ENCODE data around the gene ARID1B. TPM values are rescaled to one million over a fixed set of nuclear protein-coding genes. Genes with fewer than 3 reads are reported as not detected.

The ARID1B gene
- 10 to 100 TPM; 43.9 to 44.6 TPM for total RNA-seq

DNA sequence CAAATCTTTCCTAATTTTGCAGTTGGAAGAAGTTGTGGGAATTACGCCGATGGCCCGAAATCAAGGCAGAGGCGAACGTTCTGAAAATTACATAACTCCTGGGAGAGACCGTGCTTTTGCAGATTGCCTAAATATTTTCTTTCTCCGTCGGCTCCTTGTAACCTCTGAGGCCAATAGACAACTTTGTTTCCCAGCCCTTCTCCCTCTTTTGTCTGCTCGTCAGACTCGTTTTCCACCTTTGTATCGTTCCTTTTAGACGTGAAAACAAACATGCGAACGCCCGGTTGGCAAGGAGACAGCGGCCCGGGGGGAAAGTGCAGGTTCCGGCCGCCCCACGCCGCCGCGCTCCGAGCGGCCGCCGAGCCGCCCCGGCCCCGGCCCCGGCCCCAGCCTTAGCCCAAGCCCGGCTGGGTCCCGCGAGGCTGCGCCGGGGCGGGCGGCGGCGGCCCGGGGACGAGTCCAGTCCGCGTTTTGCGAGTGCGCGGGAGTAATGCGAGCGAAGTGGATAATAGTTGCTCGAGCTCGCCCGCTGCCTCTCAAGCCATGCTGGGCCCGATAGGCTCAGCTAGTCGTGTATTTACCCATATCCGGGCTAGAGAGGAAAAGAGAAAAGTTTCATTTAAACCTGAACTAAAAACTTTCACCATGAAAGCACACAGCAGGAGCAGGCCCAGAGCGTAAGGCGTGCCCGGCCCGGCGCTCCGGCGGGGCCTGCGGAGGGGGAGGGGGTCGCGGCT, at the start of gene ARID1B:
Gene ARID1B (plus strand): TSS at position 539 of the 737 bp plus-strand sequence. CDS start 303 bp downstream, outside the sequence.
- peak; percentile 79 for DNase-seq (ENCODE audit: low spot score)
- Histone ChIP-seq H3K36me3 (no peaks in the 10 kb centered on the region), H3K4me3 (peak within 1 kb of the TSS; percentile 83 to 90), H3K9me3 (no peaks in the 10 kb centered on the region), H3K27ac (peak within 1 kb of the TSS; percentile 98 to 99), H3K4me1 (peaks cover 0 to 33% of the 10 kb centered on the region in 2 donors), H3K27me3 (no peaks in the 10 kb centered on the region)
- TF ChIP-seq, protein P1, sequence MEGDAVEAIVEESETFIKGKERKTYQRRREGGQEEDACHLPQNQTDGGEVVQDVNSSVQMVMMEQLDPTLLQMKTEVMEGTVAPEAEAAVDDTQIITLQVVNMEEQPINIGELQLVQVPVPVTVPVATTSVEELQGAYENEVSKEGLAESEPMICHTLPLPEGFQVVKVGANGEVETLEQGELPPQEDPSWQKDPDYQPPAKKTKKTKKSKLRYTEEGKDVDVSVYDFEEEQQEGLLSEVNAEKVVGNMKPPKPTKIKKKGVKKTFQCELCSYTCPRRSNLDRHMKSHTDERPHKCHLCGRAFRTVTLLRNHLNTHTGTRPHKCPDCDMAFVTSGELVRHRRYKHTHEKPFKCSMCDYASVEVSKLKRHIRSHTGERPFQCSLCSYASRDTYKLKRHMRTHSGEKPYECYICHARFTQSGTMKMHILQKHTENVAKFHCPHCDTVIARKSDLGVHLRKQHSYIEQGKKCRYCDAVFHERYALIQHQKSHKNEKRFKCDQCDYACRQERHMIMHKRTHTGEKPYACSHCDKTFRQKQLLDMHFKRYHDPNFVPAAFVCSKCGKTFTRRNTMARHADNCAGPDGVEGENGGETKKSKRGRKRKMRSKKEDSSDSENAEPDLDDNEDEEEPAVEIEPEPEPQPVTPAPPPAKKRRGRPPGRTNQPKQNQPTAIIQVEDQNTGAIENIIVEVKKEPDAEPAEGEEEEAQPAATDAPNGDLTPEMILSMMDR (IDR thresholded peaks at IDR 0.05), result no peak

DNA sequence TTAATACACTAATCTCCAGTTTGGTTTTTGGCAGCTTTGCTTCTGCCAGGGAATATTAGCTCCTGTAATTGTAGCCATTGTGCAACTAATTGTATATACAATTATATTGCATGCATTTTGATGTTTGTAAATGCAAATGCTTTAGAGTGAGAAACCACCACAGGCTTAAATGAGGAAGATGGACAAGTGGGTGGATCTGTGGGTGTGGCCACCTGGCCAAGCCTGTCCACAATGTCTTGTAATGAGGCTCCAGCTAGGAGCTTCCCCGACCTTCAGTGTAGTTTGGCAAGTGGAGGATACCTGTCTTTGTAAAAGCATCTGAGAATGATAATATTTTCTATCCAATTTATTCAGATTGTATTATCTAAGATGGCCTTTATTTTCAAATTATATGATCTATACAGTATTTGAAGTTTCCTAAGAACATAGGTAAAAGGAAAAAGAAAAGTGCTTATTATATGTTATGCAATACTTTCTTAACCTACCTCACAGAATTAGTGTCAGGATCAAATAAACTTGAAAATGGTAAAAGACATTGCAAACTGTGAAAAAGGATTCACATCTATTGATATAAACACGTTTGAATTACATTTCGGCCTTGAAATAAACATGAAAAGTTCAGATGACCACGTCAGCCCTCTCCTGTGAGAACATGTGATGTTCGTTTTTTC, 49.3 kb upstream of the ARID1B start:
- TF ChIP-seq, protein P1 (IDR thresholded peaks at IDR 0.05), result no peak
- no peaks in the 10 kb centered on the region for H3K4me1 ChIP-seq
- no peaks in the 10 kb centered on the region for H3K9me3 ChIP-seq
- H3K4me3 ChIP-seq, result no peak overlapping the region
- no peaks in the 10 kb centered on the region for H3K27me3 ChIP-seq
- H3K27ac ChIP-seq, result no peak overlapping the region
- H3K36me3 ChIP-seq, result no peaks in the 10 kb centered on the region
- DNase-seq (ENCODE audit: low spot score), result no peak

DNA sequence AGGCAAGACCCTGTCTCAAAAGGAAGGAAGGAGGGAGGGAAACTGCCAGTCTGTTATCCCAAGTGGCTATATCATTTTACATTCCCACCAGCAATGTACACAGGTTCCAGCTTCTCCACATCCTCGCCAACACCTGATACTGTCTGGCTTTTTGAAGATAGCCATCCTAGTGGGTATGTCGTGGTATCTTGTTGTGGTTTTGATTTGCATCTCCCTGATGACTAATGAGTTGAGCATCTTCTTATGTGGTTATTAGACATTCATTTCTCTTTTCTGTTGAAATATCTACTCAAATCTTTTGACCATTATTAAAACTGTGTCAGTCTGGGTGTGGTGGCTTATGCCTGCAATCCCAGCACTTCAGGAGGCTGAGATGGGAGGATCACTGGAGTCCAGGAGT, 47.9 kb upstream of the ARID1B start:
- H3K27me3 ChIP-seq, result no peaks in the 10 kb centered on the region
- no peak for DNase-seq (ENCODE audit: low spot score)

DNA sequence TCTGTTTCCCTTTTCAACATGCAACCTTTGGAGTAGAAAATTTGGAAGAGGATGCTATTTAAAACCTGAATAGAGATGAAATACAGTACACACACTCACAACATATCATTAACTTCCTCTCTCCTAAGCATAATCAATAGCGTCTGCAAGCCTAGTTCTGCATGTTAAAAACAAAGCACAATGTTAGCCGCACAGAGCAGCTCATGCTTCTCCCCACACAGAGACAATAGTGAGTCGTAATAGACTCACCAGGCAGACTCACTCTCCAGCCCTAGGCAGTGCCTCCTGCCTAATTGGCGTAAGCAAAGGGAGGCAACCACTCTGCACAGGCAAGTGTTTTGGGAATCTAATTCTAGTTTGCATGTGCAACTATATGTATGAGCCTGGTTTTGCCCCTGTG, 45.8 kb upstream of the ARID1B start:
- no peak for DNase-seq (ENCODE audit: low spot score)
- H3K27ac ChIP-seq, result no peak overlapping the region
- no peaks in the 10 kb centered on the region for H3K9me3 ChIP-seq
- H3K4me1 ChIP-seq, result no peaks in the 10 kb centered on the region
- no peaks in the 10 kb centered on the region for H3K36me3 ChIP-seq
- TF ChIP-seq, protein P1 (IDR thresholded peaks at IDR 0.05), result no peak
- no peak overlapping the region for H3K4me3 ChIP-seq
- no peaks in the 10 kb centered on the region for H3K27me3 ChIP-seq

More for the DNA sequence above, 47.9 kb upstream of the ARID1B start:
- Histone ChIP-seq H3K9me3 (no peaks in the 10 kb centered on the region), H3K36me3 (no peaks in the 10 kb centered on the region), H3K4me1 (no peaks in the 10 kb centered on the region), H3K27ac (no peak overlapping the region), H3K4me3 (no peak overlapping the region)
- TF ChIP-seq, protein P1 (IDR thresholded peaks at IDR 0.05), result no peak

DNA sequence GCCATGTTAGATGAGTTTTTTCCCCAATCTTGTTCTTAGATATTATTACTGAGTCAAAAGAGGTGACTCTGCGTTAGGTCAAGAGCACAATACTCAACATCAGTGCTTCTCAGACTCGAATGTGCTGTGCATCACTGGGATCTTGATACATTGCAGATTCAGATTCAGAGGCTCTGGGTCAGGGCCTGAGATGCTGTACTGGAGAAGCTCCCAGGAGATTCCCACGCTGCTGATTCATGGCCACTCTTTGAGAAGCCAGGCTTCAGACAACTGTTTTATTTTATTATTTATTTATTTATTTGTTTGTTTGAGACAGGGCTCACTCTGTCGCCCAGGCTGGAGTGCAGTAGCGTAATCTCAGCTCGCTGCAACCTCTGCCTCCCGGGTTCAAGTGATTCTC, 41.4 kb upstream of the ARID1B start:
- Histone ChIP-seq H3K9me3 (peaks cover 0 to 10% of the 10 kb centered on the region in 2 donors), H3K36me3 (no peaks in the 10 kb centered on the region), H3K4me1 (no peaks in the 10 kb centered on the region), H3K27ac (no peak overlapping the region), H3K4me3 (no peak overlapping the region), H3K27me3 (no peaks in the 10 kb centered on the region)
- DNase-seq (ENCODE audit: low spot score), result no peak
- TF ChIP-seq, protein P1 (IDR thresholded peaks at IDR 0.05), result no peak
